Nephron progenitor cell (in vitro differentiated cells): ENCODE results near the gene GALNT18.

ENCODE experiments used
- DNase-seq: peaks from one replicate; pipeline ENCODE4 v3.0.0; 2021
- H3K27ac Mint-ChIP-seq: 2 replicates; pipeline ENCODE4 v1.8.0; 2021; ENCODE audit warnings: mild to moderate bottlenecking, moderate library complexity, mixed read lengths
- H3K27me3 Mint-ChIP-seq: 2 replicates; pipeline ENCODE4 v1.8.0; 2021; ENCODE audit warnings: mild to moderate bottlenecking, low read depth, mixed read lengths; ENCODE audit not compliant: poor library complexity
- H3K36me3 Mint-ChIP-seq: 2 replicates; pipeline ENCODE4 v1.8.0; 2021; ENCODE audit warnings: low read depth, mixed read lengths
- H3K4me1 Mint-ChIP-seq: 2 replicates; pipeline ENCODE4 v1.8.0; 2021; ENCODE audit warnings: mixed read lengths
- H3K4me3 Mint-ChIP-seq: 2 replicates; pipeline ENCODE4 v1.8.0; 2021; ENCODE audit warnings: mild to moderate bottlenecking, moderate library complexity, mixed read lengths
- H3K9me3 Mint-ChIP-seq: 2 replicates; pipeline ENCODE4 v1.8.0; 2021; ENCODE audit warnings: mild to moderate bottlenecking, moderate library complexity, mixed read lengths
- TF ChIP-seq, protein P1 (sequence below): fragments of 200-600 bp; sonication (generic); IDR thresholded peaks from 2 replicates; pipeline ENCODE4 v1.5.0; 2021; ENCODE audit warnings: antibody characterized with exemption

The GALNT18 gene

DNA sequence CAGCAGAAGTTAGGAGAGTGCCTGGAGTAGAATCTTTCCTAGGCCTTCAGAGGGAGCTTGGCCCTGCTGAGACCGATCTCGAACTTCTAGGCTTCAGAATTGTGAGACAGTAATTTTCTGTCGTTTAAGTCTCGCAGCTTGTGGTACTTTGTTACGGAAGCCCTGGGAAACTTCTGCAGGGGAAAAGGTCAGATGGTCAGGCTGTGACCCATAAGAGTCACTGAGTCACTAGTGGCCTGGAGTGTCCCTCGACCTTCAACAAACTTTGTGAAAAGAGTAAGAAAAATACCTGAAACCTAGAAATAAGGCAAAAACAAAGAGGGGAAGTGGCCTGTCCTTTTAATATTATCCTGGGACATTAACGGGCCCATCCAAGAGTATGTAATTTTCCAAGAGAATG lies 303.3 kb downstream of the GALNT18 start:
- Mint-ChIP-seq H3K4me1 (peaks cover 10% of the 10 kb centered on the region), H3K27me3 (peaks cover 6% of the 10 kb centered on the region), H3K9me3 (peaks cover 13% of the 10 kb centered on the region), H3K36me3 (no peaks in the 10 kb centered on the region), H3K27ac (no peak overlapping the region), H3K4me3 (no peak overlapping the region)
- TF ChIP-seq, protein P1, sequence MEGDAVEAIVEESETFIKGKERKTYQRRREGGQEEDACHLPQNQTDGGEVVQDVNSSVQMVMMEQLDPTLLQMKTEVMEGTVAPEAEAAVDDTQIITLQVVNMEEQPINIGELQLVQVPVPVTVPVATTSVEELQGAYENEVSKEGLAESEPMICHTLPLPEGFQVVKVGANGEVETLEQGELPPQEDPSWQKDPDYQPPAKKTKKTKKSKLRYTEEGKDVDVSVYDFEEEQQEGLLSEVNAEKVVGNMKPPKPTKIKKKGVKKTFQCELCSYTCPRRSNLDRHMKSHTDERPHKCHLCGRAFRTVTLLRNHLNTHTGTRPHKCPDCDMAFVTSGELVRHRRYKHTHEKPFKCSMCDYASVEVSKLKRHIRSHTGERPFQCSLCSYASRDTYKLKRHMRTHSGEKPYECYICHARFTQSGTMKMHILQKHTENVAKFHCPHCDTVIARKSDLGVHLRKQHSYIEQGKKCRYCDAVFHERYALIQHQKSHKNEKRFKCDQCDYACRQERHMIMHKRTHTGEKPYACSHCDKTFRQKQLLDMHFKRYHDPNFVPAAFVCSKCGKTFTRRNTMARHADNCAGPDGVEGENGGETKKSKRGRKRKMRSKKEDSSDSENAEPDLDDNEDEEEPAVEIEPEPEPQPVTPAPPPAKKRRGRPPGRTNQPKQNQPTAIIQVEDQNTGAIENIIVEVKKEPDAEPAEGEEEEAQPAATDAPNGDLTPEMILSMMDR, result no peak
- no peak for DNase-seq

DNA sequence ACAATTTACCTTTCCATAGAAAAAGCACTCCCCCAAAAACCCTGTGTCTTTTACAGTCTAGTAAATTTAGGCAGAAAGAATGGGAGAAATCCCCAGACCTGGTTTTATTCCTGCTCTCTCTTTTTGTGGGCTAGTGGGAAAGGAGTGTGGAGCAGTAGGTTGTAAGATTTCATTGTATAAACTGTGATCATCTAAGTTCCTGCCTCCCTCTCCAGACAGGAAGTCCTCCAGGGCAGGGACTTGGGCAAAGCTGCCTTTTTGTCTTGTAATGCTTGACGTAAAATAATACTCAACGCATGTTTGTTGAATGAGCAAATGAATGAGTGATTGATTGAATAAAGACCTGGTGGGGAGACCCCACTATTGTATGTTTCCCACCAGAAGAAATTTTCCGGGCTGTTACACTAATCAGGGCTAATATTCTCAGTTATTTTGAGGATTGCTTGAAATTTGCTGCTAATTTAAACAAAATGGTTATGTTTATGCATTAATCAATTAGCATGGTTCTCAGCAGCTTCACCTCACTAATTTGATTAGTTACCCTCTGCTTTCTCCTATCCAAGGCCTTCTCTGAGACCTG lies 305.1 kb downstream of the GALNT18 start:
- TF ChIP-seq, protein P1, result no peak
- Mint-ChIP-seq H3K27me3 (no peaks in the 10 kb centered on the region), H3K9me3 (no peaks in the 10 kb centered on the region), H3K36me3 (no peaks in the 10 kb centered on the region), H3K4me1 (peaks cover 10% of the 10 kb centered on the region), H3K4me3 (no peak overlapping the region), H3K27ac (peak overlapping the region; percentile 34)
- no peak for DNase-seq

DNA sequence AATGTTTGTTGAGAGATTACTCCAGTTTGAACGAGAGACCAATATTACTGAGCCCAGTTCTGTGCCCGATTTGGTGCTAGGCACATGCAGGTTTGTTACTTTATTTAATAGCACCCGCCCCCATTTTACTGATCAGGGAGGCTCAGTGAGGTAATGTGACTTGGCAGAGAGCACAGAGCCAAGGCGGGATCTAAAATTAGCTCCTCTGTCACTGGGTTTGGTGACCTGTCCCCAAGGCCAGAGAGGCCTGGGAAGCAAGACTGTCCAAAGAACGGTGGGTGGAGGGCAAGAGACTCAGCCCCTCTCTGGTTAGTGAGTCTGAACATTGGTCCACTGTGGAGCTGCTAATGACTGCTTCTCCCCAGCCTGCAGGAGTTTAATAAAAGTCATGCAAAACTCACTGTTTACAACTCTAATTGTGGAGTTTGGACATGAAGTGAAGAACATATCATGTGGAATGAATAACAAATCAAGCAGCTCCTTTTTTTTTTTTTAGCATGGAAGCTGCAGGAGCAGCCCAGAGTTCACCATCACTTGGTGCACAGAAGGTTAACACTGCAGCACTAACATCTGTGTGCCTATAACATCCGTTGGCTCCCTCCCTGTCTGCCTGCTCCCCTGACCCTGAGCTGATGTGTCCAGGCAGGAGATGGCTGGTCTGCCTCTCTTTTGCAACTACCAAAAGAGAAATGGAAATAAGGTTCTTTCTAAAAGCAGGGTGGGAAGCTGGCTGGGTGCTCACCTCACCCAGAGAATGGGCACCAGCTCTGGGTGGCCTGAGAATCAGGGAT lies 307.7 kb downstream of the GALNT18 start:
- DNase-seq, result no peak
- Mint-ChIP-seq H3K27ac (no peak overlapping the region), H3K27me3 (no peaks in the 10 kb centered on the region), H3K9me3 (no peaks in the 10 kb centered on the region), H3K36me3 (no peaks in the 10 kb centered on the region), H3K4me3 (no peak overlapping the region), H3K4me1 (no peaks in the 10 kb centered on the region)
- TF ChIP-seq, protein P1, result no peak

DNA sequence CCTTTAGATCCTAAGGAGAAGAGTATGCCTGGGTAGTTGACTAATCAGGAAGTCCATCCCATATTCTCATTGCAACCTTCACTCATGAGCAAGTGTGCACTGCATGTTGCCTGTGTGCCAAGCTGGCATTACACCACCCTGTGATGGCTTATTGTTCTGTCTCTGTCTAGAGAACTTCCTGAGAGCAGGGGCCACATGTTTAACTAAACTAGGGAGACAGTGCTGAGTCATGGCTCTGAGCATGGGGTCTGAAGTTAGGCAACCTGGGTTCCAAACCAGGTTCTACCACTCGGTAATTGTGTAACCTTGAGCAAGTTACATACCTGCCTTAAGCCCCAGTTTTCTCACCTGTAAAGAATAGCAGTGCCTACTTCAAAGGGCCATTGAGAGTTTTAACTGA lies 308.4 kb downstream of the GALNT18 start:
- no peak overlapping the region for H3K27ac Mint-ChIP-seq

GRCh38 chr11:11312738-11313137 lies 309.1 kb downstream of the GALNT18 start:
- TF ChIP-seq, protein P1, result no peak
- no peak overlapping the region for H3K4me3 Mint-ChIP-seq
- no peaks in the 10 kb centered on the region for H3K4me1 Mint-ChIP-seq
- H3K27me3 Mint-ChIP-seq, result no peaks in the 10 kb centered on the region
- DNase-seq, result no peak
- H3K9me3 Mint-ChIP-seq, result no peaks in the 10 kb centered on the region
- no peak overlapping the region for H3K27ac Mint-ChIP-seq
- H3K36me3 Mint-ChIP-seq, result no peaks in the 10 kb centered on the region

More for the DNA sequence above, 308.4 kb downstream of the GALNT18 start:
- Mint-ChIP-seq H3K36me3 (no peaks in the 10 kb centered on the region), H3K27me3 (no peaks in the 10 kb centered on the region), H3K4me1 (no peaks in the 10 kb centered on the region), H3K4me3 (no peak overlapping the region), H3K9me3 (no peaks in the 10 kb centered on the region)
- TF ChIP-seq, protein P1, result no peak
- DNase-seq, result no peak

DNA sequence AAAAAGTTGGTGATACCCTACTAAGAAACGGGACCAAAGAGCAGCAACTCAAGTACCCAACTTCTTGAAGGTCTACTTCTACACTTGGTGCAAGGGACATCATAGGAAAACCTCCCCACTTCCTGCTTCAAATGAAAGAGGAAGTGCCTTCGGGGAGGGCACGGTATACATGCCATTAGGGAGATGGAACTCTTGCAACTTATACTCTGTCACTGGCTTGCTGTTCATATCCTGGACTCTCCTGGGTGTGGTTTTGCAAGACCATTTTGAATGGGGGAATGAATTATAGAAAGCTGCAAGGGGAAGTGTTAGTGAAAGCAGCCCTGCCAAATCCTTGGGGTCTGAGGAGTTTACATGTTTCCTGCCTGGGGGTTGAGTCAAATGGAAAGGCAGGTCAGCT lies 310.6 kb downstream of the GALNT18 start:
- no peak for DNase-seq
- Mint-ChIP-seq H3K36me3 (no peaks in the 10 kb centered on the region), H3K4me3 (no peak overlapping the region), H3K4me1 (no peaks in the 10 kb centered on the region), H3K27ac (no peak overlapping the region), H3K9me3 (no peaks in the 10 kb centered on the region), H3K27me3 (no peaks in the 10 kb centered on the region)
- TF ChIP-seq, protein P1, result no peak
